CD14-positive monocyte (primary cell): Measurements from ENCODE around the gene IGF1. TPM values are rescaled to one million over a fixed set of nuclear protein-coding genes. Genes with fewer than 3 reads are reported as not detected.

Experiments used
- DNase-seq, 3 donors: peaks; one replicate each; pipeline ENCODE4 v3.0.0-alpha.2; 2011 to 2022
- H2AFZ ChIP-seq: 2 replicates; pipeline ENCODE4 v1.6.0; 2012; ENCODE audit warnings: mild to moderate bottlenecking, low read depth, low read length, inconsistent platforms; ENCODE audit not compliant: insufficient read depth, poor library complexity, severe bottlenecking
- H3K27ac ChIP-seq, 2 donors: 1 replicate in 1 of 2; 2 replicates in 1 of 2; pipeline ENCODE4 v1.5.1; 2012 to 2013; ENCODE audit warnings: low read length in 2 of 2, control low read depth in 1 of 2, inconsistent platforms in 1 of 2, low read depth in 1 of 2, mild to moderate bottlenecking in 1 of 2
- H3K27me3 ChIP-seq, 2 donors: one replicate each; pipeline versions ENCODE4 v1.6.0 to v1.6.1; 2011 to 2013; ENCODE audit warnings: low read length in 2 of 2; ENCODE audit not compliant: control insufficient read depth in 2 of 2, insufficient read depth in 2 of 2
- H3K36me3 ChIP-seq, 2 donors: replicated peaks in 1 of 2; 1 replicate in 1 of 2; 2 replicates in 1 of 2; pipeline versions ENCODE4 v1.5.1 to v1.6.1; 2012 to 2013; ENCODE audit warnings: low read length in 2 of 2, control low read depth in 1 of 2, inconsistent platforms in 1 of 2, mild to moderate bottlenecking in 1 of 2; ENCODE audit not compliant: insufficient read depth in 2 of 2, control insufficient read depth in 1 of 2
- H3K4me1 ChIP-seq, 2 donors: 1 replicate in 1 of 2; 2 replicates in 1 of 2; pipeline versions ENCODE4 v1.5.1 to v1.6.1; 2012 to 2013; ENCODE audit warnings: low read length in 2 of 2, control low read depth in 1 of 2, inconsistent platforms in 1 of 2, mild to moderate bottlenecking in 1 of 2, moderate library complexity in 1 of 2; ENCODE audit not compliant: insufficient read depth in 2 of 2, control insufficient read depth in 1 of 2
- H3K4me2 ChIP-seq: replicated peaks from 2 replicates; pipeline ENCODE3; 2012; ENCODE audit warnings: low read length, moderate library complexity, mild to moderate bottlenecking; ENCODE audit not compliant: poor library complexity, severe bottlenecking; ENCODE audit errors: extremely low read depth
- H3K4me3 ChIP-seq, 3 experiments: fragments of 200-600 bp in 1 of 3; sonication (generic) in 1 of 3; replicated peaks in 1 of 3; 1 replicate in 2 of 3; 2 replicates in 1 of 3; pipeline ENCODE4 v1.5.1; 2011 to 2013; ENCODE audit warnings: low read length in 3 of 3, mild to moderate bottlenecking in 3 of 3, control low read depth in 2 of 3, low read depth in 2 of 3, inconsistent platforms in 1 of 3, moderate library complexity in 1 of 3
- H3K79me2 ChIP-seq: 2 replicates; pipeline ENCODE4 v1.6.0; 2012; ENCODE audit warnings: mild to moderate bottlenecking, control low read depth, inconsistent platforms, low read length, moderate library complexity; ENCODE audit not compliant: insufficient read depth
- H3K9ac ChIP-seq: 2 replicates; pipeline ENCODE4 v1.6.0; 2017; ENCODE audit warnings: low read length, mild to moderate bottlenecking; ENCODE audit not compliant: insufficient read depth, poor library complexity, severe bottlenecking
- H3K9me3 ChIP-seq, 2 donors: replicated peaks in 1 of 2; 1 replicate in 1 of 2; 2 replicates in 1 of 2; pipeline versions ENCODE4 v1.5.1 to v1.6.1; 2012 to 2013; ENCODE audit warnings: low read length in 2 of 2, control low read depth in 1 of 2; ENCODE audit not compliant: control insufficient read depth in 1 of 2, insufficient read depth in 1 of 2
- H4K20me1 ChIP-seq: 2 replicates; pipeline ENCODE4 v1.6.0; 2012; ENCODE audit warnings: mild to moderate bottlenecking, low read length, control low read depth, moderate library complexity; ENCODE audit not compliant: insufficient read depth
- H3K27ac Mint-ChIP-seq, 7 donors: one replicate each; pipeline ENCODE4 v1.8.0; 2020; ENCODE audit warnings: mild to moderate bottlenecking in 7 of 7, mixed read lengths in 7 of 7, moderate library complexity in 6 of 7, inconsistent platforms in 2 of 7
- H3K27me3 Mint-ChIP-seq, 3 donors: one replicate each; pipeline ENCODE4 v1.8.0; 2021 to 2022; ENCODE audit warnings: low read depth in 3 of 3, mild to moderate bottlenecking in 3 of 3, mixed read lengths in 3 of 3, moderate library complexity in 3 of 3, inconsistent platforms in 1 of 3
- H3K36me3 Mint-ChIP-seq, 2 donors: one replicate each; pipeline ENCODE4 v1.8.0; 2020; ENCODE audit warnings: mixed read lengths in 2 of 2, inconsistent platforms in 1 of 2, mild to moderate bottlenecking in 1 of 2
- H3K4me1 Mint-ChIP-seq: one replicate; pipeline ENCODE4 v1.8.0; 2020; ENCODE audit warnings: mild to moderate bottlenecking, mixed read lengths
- H3K4me3 Mint-ChIP-seq, 2 donors: one replicate each; pipeline ENCODE4 v1.8.0; 2020; ENCODE audit warnings: mild to moderate bottlenecking in 2 of 2, mixed read lengths in 2 of 2, moderate library complexity in 1 of 2
- H3K9me3 Mint-ChIP-seq, 7 donors: one replicate each; pipeline ENCODE4 v1.8.0; 2020 to 2022; ENCODE audit warnings: mixed read lengths in 7 of 7, mild to moderate bottlenecking in 6 of 7, moderate library complexity in 6 of 7, inconsistent platforms in 2 of 7
- WGBS: methylation state at CpG from one replicate; pipeline ENCODE4 v1.1.5; 2013; ENCODE audit warnings: missing lambda C conversion rate; ENCODE audit not compliant: insufficient coverage; 5-methylcytosine and 5-hydroxymethylcytosine counted together
- intact Hi-C, 2 donors: fragments of 100-400 bp; cut with micrococcal nuclease; formaldehyde crosslinking; loops; one replicate each; pipeline versions ENCODE4 v1.15.0 to v1.15.1; 2023
- polyA plus RNA-seq, 3 donors: library from polyadenylated mRNA; depleted of rRNA in 1 of 3; unstranded in 2 of 3; stranded (reverse) in 1 of 3; fragments of 300-500 nt in 2 of 3; fragments of >200 nt in 1 of 3; fragmentation: Illumina TruSeq in 2 of 3; gene quantifications; 1 replicate in 2 of 3; 2 replicates in 1 of 3; pipeline ENCODE4 v1.2.3, GENCODE V29; 2012 to 2021
- TF ChIP-seq, protein P1 (sequence below): fragments of 200-600 bp; IDR thresholded peaks from one replicate; pipeline ENCODE4 v1.8.0; 2022; ENCODE audit warnings: antibody characterized with exemption, mild to moderate bottlenecking

Gene IGF1
- polyA plus RNA-seq, 3 donors, result not detected

DNA sequence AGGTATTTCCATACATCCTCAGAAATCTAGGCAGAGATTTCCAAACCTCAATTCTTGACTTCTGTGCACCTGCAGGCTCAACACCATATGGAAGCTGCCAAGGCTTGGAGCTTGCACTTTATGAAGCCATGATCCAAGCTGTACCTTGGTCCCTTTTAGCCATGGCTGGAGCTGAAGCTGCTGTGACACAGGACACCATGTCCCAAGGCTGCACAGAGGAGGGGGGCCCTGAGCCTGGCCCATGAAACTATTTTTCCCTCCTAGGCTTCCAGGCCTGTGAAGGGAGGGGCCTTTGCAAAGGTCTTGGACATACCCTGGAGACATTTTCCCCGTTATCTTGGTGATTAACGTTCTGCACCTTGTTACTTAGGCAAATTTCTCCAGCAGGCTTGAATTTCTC is 110.5 kb downstream of the IGF1 start:
- H3K36me3 Mint-ChIP-seq, result no peaks in the 10 kb centered on the region
- no peak overlapping the region for H3K4me3 ChIP-seq

GRCh38 chr12:102365365-102365764 is 115.0 kb downstream of the IGF1 start:
- Histone ChIP-seq H3K27ac (no peak overlapping the region), H3K4me1 (no peaks in the 10 kb centered on the region), H3K79me2 (no peaks in the 10 kb centered on the region), H3K9me3 (peaks cover 7 to 14% of the 10 kb centered on the region in 2 donors), H3K4me2 (no peak overlapping the region), H3K9ac (no peak overlapping the region), H3K27me3 (no peaks in the 10 kb centered on the region), H4K20me1 (no peaks in the 10 kb centered on the region), H3K4me3 (no peak overlapping the region), H3K36me3 (no peaks in the 10 kb centered on the region), H2AFZ (no peak overlapping the region)
- H3K4me1 Mint-ChIP-seq, result no peaks in the 10 kb centered on the region
- no peaks in the 10 kb centered on the region for H3K36me3 Mint-ChIP-seq
- no peak for DNase-seq
- H3K9me3 Mint-ChIP-seq, result peaks cover 0 to 16% (median 5%) of the 10 kb centered on the region in 7 donors
- no peak overlapping the region for H3K4me3 Mint-ChIP-seq
- H3K27me3 Mint-ChIP-seq, result peaks cover 0 to 3% (median 0%) of the 10 kb centered on the region in 3 donors
- TF ChIP-seq, protein P1, sequence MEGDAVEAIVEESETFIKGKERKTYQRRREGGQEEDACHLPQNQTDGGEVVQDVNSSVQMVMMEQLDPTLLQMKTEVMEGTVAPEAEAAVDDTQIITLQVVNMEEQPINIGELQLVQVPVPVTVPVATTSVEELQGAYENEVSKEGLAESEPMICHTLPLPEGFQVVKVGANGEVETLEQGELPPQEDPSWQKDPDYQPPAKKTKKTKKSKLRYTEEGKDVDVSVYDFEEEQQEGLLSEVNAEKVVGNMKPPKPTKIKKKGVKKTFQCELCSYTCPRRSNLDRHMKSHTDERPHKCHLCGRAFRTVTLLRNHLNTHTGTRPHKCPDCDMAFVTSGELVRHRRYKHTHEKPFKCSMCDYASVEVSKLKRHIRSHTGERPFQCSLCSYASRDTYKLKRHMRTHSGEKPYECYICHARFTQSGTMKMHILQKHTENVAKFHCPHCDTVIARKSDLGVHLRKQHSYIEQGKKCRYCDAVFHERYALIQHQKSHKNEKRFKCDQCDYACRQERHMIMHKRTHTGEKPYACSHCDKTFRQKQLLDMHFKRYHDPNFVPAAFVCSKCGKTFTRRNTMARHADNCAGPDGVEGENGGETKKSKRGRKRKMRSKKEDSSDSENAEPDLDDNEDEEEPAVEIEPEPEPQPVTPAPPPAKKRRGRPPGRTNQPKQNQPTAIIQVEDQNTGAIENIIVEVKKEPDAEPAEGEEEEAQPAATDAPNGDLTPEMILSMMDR, result no peak
- no peak overlapping the region for H3K27ac Mint-ChIP-seq
- intact Hi-C loops, result no loop called here

More for the DNA sequence above, 110.5 kb downstream of the IGF1 start:
- H3K27ac ChIP-seq, result no peak overlapping the region
- H3K4me1 ChIP-seq, result no peaks in the 10 kb centered on the region
- no peaks in the 10 kb centered on the region for H3K36me3 ChIP-seq
- Mint-ChIP-seq H3K27ac (no peak overlapping the region), H3K4me1 (no peaks in the 10 kb centered on the region), H3K9me3 (peaks cover 0 to 19% (median 6%) of the 10 kb centered on the region in 7 donors), H3K4me3 (no peak overlapping the region), H3K27me3 (peaks cover 0 to 3% (median 0%) of the 10 kb centered on the region in 3 donors)
- no peaks in the 10 kb centered on the region for H3K79me2 ChIP-seq
- WGBS, result 75% methylated on average over 2 of the region's 2 CpGs
- H3K9me3 ChIP-seq, result peaks cover 7 to 14% of the 10 kb centered on the region in 2 donors
- H3K4me2 ChIP-seq, result no peak overlapping the region
- TF ChIP-seq, protein P1, result no peak
- intact Hi-C loops, result no loop called here
- H3K9ac ChIP-seq, result no peak overlapping the region
- no peak for DNase-seq
- H3K27me3 ChIP-seq, result no peaks in the 10 kb centered on the region
- no peaks in the 10 kb centered on the region for H4K20me1 ChIP-seq
- no peak overlapping the region for H2AFZ ChIP-seq
